Neural cell (in vitro differentiated cells): ENCODE results near the gene ADGB.

ENCODE experiments used
- EZH2 ChIP-seq: fragments of 200-600, 300-800 bp; shearing (Covaris generic), sonication (generic); IDR thresholded peaks from 2 replicates; pipeline ENCODE4 v1.6.1; 2014; ENCODE audit warnings: antibody characterized with exemption, low read length, borderline replicate concordance, mild to moderate bottlenecking; ENCODE audit not compliant: insufficient read depth, poor library complexity, severe bottlenecking
- TF ChIP-seq, protein P1 (sequence below): fragments of 450-650 bp; IDR thresholded peaks from 2 replicates; pipeline ENCODE4 v1.5.1; 2014; ENCODE audit warnings: antibody characterized with exemption, mild to moderate bottlenecking, moderate library complexity; ENCODE audit not compliant: poor library complexity, severe bottlenecking

DNA sequence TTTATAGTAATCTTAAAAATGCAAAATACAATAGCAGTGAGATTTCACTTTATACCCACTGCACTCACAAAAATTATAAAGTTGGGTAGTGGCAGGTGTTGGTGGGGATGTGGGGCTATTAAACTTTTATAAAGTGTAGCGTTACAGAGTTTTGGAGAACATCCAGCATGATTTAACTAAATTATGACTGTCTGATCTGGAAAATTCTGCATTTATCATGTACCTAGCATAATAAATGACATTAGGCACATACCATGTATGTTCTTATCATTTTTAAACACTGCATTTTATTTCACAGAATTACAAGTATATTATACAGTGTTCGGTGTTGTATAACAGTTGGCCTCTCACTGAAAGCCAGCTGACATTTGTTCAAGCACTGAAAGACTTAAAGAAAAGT, 169.9 kb downstream of the ADGB start:
- TF ChIP-seq, protein P1, sequence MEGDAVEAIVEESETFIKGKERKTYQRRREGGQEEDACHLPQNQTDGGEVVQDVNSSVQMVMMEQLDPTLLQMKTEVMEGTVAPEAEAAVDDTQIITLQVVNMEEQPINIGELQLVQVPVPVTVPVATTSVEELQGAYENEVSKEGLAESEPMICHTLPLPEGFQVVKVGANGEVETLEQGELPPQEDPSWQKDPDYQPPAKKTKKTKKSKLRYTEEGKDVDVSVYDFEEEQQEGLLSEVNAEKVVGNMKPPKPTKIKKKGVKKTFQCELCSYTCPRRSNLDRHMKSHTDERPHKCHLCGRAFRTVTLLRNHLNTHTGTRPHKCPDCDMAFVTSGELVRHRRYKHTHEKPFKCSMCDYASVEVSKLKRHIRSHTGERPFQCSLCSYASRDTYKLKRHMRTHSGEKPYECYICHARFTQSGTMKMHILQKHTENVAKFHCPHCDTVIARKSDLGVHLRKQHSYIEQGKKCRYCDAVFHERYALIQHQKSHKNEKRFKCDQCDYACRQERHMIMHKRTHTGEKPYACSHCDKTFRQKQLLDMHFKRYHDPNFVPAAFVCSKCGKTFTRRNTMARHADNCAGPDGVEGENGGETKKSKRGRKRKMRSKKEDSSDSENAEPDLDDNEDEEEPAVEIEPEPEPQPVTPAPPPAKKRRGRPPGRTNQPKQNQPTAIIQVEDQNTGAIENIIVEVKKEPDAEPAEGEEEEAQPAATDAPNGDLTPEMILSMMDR: no peak
- TF ChIP-seq EZH2: no peak
